IMR-90 (cell line): ENCODE data around the gene KRT86.
"Not testable (repeated sequence)": the region's sequence is repeated elsewhere in the genome, so short reads cannot be mapped to it uniquely, and the experiment has no call there.

Experiments
- BHLHE40 ChIP-seq: fragments of 150-350 bp; IDR thresholded peaks from 2 replicates; pipeline ENCODE4 v1.6.1; 2016; ENCODE audit warnings: mild to moderate bottlenecking, low read depth, low read length
- CEBPB ChIP-seq: IDR thresholded peaks from 2 replicates; pipeline ENCODE4 v1.6.1; 2012; ENCODE audit warnings: low read depth, low read length, improper control_type of control experiment
- CHD1 ChIP-seq: IDR thresholded peaks from 2 replicates; pipeline ENCODE4 v1.6.1; 2012; ENCODE audit warnings: low read depth, low read length, improper control_type of control experiment
- FOS ChIP-seq: fragments of 150-350 bp; IDR thresholded peaks from 2 replicates; pipeline ENCODE4 v1.6.1; 2016; ENCODE audit warnings: low read depth, low read length
- MAFK ChIP-seq: IDR thresholded peaks from 2 replicates; pipeline ENCODE4 v1.6.1; 2012; ENCODE audit warnings: low read depth, low read length, improper control_type of control experiment
- MAZ ChIP-seq: IDR thresholded peaks from 2 replicates; pipeline ENCODE4 v1.6.1; 2012; ENCODE audit warnings: low read depth, mild to moderate bottlenecking, low read length, improper control_type of control experiment, moderate library complexity, borderline replicate concordance
- MXI1 ChIP-seq: IDR thresholded peaks from 2 replicates; pipeline ENCODE4 v1.6.1; 2012; ENCODE audit warnings: low read depth, mild to moderate bottlenecking, low read length, moderate library complexity, borderline replicate concordance
- POLR2A ChIP-seq: IDR thresholded peaks from 2 replicates; pipeline ENCODE4 v1.6.1; 2012; ENCODE audit warnings: mild to moderate bottlenecking, low read depth, low read length
- RAD21 ChIP-seq: IDR thresholded peaks from 2 replicates; pipeline ENCODE4 v1.6.1; 2012; ENCODE audit warnings: low read length, improper control_type of control experiment
- RCOR1 ChIP-seq: IDR thresholded peaks from 2 replicates; pipeline ENCODE4 v1.6.1; 2012; ENCODE audit warnings: mild to moderate bottlenecking, low read length, improper control_type of control experiment; ENCODE audit not compliant: insufficient replicate concordance
- SMC3 ChIP-seq: fragments of 150-350 bp; IDR thresholded peaks from 2 replicates; pipeline ENCODE4 v1.6.1; 2016; ENCODE audit warnings: low read depth, mild to moderate bottlenecking, antibody characterized with exemption, low read length, moderate library complexity
- TF ChIP-seq, protein P1 (sequence below): conservative IDR thresholded peaks from 2 replicates; pipeline ENCODE4 v1.5.1; 2012; ENCODE audit warnings: mild to moderate bottlenecking, low read depth, low read length, improper control_type of control experiment
- TF ChIP-seq, protein P2 (sequence below): fragments of 150-350 bp; IDR thresholded peaks from 2 replicates; pipeline ENCODE4 v1.6.1; 2017; ENCODE audit warnings: mild to moderate bottlenecking, antibody characterized with exemption, low read length, low read depth
- TF ChIP-seq, protein P3 (sequence below): fragments of 150-350 bp; IDR thresholded peaks from 2 replicates; pipeline ENCODE4 v1.6.1; 2016; ENCODE audit warnings: low read depth, mild to moderate bottlenecking, low read length, moderate library complexity, borderline replicate concordance

DNA sequence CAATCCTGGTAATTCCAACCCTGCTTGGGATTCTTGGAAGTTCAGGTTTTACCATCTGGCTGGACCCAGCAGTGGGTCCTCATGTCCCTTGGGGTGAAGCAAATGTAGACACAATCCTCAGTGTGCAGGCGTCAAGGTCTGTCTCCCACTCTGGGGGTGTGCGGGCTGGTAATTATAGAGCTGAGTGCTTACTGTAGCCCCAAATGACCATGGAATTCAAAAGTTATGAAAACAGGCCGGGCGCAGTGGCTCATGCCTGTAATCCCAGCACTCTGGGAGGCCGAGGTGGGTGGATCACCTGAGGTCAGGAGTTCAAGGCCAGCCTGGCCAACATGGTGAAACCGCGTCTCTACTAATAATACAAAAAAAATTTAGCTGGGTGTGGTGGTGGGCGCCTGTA lies 70.6 kb downstream of the KRT86 start:
- not testable (repeated sequence) for TF ChIP-seq POLR2A, RCOR1, MXI1, RAD21, CEBPB, SMC3, MAZ, CHD1, FOS, BHLHE40, MAFK
- TF ChIP-seq, protein P1, sequence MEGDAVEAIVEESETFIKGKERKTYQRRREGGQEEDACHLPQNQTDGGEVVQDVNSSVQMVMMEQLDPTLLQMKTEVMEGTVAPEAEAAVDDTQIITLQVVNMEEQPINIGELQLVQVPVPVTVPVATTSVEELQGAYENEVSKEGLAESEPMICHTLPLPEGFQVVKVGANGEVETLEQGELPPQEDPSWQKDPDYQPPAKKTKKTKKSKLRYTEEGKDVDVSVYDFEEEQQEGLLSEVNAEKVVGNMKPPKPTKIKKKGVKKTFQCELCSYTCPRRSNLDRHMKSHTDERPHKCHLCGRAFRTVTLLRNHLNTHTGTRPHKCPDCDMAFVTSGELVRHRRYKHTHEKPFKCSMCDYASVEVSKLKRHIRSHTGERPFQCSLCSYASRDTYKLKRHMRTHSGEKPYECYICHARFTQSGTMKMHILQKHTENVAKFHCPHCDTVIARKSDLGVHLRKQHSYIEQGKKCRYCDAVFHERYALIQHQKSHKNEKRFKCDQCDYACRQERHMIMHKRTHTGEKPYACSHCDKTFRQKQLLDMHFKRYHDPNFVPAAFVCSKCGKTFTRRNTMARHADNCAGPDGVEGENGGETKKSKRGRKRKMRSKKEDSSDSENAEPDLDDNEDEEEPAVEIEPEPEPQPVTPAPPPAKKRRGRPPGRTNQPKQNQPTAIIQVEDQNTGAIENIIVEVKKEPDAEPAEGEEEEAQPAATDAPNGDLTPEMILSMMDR: not testable (repeated sequence)
- TF ChIP-seq, protein P2, sequence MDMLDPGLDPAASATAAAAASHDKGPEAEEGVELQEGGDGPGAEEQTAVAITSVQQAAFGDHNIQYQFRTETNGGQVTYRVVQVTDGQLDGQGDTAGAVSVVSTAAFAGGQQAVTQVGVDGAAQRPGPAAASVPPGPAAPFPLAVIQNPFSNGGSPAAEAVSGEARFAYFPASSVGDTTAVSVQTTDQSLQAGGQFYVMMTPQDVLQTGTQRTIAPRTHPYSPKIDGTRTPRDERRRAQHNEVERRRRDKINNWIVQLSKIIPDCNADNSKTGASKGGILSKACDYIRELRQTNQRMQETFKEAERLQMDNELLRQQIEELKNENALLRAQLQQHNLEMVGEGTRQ: not testable (repeated sequence)
- TF ChIP-seq, protein P3, sequence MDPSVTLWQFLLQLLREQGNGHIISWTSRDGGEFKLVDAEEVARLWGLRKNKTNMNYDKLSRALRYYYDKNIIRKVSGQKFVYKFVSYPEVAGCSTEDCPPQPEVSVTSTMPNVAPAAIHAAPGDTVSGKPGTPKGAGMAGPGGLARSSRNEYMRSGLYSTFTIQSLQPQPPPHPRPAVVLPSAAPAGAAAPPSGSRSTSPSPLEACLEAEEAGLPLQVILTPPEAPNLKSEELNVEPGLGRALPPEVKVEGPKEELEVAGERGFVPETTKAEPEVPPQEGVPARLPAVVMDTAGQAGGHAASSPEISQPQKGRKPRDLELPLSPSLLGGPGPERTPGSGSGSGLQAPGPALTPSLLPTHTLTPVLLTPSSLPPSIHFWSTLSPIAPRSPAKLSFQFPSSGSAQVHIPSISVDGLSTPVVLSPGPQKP: not testable (repeated sequence)
